Hematopoietic multipotent progenitor cell treated with erythropoietin and hydrocortisone succinate and interleukin-3 and kit ligand, for 6 days (in vitro differentiated cells): Measurements from ENCODE around the gene IVD.

ENCODE experiments used
- DNase-seq: peaks from one replicate; pipeline ENCODE4 v3.0.0-alpha.2; 2015

The IVD gene

GRCh38 chr15:40405501-40406381, at the start of gene IVD:
Gene IVD (plus strand): TSS chr15:40405795. CDS start chr15:40405828, 33 bp downstream.
- DNase-seq, result peak; percentile 99

DNA sequence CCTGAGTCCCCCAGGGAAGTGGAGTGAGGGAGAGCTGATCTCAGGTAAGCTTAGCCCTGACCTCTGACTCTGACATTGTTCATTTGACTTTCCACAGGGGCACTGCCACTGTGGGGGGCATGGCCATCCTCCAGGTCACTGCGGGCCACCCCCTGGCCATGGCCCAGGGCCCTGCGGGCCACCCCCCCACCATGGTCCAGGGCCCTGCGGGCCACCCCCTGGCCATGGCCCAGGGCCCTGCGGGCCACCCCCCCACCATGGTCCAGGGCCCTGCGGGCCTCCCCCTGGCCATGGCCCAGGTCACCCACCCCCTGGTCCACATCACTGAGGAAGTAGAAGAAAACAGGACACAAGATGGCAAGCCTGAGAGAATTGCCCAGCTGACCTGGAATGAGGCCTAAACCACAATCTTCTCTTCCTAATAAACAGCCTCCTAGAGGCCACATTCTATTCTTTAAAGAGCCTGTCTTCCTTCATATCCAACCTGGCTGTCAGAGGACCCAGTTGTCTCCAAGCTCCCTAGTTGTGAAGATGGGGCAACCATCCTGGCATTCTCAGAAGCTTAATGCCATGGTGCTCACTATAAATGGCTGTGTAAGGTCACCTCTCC, 49.5 kb upstream of the IVD start:
- DNase-seq, result no peak

DNA sequence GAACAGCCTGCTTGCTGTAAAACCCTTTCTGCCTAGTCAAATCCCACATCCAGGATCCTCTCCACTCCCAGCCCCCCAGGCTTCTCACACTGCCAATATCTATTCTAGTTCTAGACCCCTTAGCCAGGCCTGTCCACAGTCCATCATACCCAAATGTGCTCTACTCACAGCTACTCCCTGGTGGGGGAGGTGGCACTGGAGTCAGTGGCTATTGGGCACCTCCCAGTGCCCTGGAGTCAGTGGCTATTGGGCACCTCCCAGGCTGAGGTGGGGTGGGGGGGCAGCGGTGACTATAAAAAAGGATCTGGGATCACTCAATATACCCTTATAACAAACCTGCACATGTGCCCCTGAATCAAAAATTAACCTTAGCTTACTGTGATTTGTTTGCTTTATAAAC, 48.3 kb upstream of the IVD start:
- no peak for DNase-seq

GRCh38 chr15:40357723-40358470, 47.7 kb upstream of the IVD start, which contains the start of gene DISP2:
Gene DISP2 (plus strand): TSS chr15:40358219. CDS start chr15:40358322, 103 bp downstream.
- peak; percentile 93 for DNase-seq

DNA sequence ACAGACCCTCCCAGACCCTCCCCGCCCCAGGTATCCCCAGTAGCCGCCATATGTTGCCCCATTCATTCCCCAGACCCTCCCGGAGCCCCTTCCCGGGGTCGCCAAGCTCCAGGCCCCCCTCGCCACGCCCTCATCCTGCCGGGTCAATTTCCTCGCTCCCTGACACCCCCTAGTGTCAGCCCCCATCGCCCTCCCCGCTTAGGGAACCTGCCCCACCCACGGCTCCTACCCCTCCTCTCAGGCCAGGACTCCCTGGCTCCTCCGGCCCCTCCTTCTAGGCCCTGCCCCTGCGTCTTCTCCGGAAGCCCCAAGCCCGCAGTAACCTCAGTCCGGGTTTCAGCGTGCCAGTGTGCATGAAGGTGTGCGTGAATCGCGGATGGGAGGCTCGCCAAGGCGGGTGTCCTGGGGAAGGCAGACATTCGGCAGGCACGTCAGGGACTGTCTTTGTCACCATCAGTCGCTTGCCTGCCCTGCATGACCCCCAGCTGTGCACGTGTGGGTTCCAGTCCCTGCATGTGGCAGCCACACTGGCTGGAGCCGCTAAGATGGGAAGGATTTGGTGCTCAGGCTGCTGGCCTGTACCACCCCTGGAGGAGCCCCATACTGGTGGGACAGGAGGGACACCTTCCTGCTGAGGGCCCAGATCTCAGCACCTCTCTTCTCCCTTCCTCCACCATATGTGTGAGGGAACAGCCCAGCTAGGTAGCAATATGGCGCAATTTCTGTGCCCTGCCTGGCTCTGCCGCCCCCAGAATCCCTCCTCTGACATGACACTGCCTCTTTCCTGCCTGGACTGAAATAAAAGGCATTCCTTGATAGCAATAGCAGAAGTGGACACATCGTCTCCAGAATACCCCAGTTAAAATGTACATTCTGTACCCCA, 46.9 kb upstream of the IVD start:
- no peak for DNase-seq

- DNase-seq, result no peak
These were observed 45.6 kb upstream of the IVD start for GRCh38 chr15:40360015-40360414.

DNA sequence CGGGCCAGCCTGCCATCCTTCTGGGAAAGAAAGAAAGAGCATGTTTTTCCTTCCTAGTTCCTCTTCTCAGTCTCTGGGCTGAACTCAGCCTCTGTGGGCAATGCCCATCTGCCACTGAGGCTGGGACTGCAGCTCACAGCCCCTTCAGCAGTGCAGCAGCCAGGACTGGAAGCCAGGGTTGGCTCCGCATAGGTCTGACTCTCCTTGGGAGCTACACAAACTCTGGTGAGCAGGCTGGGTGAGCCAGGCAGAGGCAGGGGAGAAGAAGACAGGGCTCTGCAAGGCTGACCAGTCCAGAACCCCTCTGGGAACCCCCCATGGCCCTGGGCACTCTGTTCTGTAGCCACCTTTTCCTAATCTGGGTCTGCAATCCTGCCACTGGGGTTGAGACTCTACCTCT, 44.0 kb upstream of the IVD start:
- DNase-seq, result no peak

GRCh38 chr15:40363611-40364010, 42.0 kb upstream of the IVD start:
- no peak for DNase-seq

DNA sequence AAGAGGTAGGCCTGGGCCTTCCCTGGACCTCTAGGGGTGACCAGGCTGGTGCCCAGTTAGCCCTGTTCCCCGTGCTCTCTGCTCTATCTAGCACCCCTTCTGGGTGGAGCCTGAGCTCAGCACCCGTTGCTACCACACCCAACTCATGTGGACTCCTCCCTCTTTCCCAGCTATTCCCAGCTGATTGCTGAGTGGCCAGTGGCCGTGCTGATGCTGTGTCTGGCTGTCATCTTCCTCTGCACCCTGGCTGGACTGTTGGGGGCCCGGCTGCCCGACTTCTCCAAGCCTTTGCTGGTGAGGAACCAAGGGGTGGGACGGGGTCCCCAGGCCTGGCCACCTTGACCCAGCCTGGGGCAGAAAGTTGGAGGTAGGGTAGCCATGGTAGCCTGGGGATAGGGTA, 41.3 kb upstream of the IVD start:
- DNase-seq, result peak; percentile 58

DNA sequence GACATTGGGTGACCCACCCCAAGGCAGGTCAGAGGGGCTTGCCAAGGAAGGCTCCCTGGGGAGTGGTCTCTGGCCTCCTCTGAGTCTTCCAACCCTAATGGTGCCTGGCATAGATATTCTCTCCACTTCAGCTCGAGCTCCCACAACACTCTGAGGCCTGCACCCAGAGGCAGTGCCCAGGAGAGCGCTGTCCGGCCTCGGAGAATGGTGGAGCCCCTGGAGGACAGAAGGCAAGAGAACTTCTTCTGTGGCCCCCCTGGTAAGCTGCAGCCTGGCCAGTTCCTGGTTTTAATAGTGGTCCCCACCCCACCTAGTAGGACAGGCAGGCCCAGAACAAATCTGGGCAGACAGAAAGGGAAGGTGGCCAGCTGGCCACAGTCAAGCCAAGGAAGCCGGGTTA, 40.6 kb upstream of the IVD start:
- no peak for DNase-seq

DNA sequence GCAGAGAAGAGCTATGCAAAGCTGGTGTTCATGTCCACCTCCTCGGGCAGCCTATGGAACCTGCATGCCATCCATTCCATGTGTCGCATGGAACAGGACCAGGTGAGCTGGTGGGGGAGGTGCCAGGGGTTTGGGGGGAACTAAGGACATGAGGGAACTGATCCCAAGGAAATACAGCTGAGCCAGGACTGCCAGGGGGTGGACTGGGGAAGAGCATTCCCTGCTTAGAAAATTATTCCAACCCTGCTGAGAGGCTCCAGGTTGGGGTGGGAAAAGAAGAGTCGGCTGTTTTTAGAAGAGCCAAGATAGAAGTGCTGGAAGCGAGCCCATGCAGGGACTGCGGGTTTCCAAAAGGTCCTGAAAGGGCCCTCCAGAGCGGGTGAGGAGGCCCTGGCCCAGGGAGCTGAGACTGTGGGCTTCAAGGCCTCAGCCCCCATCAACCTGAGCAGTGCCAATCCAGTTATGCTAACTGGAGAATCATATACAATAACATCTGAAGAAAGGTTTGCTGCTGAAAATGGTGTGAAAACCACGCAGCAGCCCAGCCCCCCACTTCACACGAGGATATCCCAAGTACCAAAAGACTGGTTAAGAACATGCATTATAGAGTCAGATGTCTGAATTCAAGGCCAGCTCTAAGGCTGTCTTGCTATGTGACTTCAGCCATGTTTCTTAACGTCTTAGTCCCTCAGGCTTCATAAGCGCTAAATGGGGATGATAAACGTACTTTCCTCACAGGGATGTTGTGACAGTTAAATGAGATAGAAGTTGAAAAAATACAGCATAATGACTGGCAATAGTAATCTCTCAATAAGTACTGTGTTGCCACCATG, 39.8 kb upstream of the IVD start:
- no peak for DNase-seq

GRCh38 chr15:40366457-40367370, 38.9 kb upstream of the IVD start:
- peak; percentile 49 for DNase-seq

- DNase-seq, result no peak
These were observed 38.3 kb upstream of the IVD start for GRCh38 chr15:40367371-40367685.

GRCh38 chr15:40367686-40368611, 37.6 kb upstream of the IVD start:
- peak; percentile 96 for DNase-seq

DNA sequence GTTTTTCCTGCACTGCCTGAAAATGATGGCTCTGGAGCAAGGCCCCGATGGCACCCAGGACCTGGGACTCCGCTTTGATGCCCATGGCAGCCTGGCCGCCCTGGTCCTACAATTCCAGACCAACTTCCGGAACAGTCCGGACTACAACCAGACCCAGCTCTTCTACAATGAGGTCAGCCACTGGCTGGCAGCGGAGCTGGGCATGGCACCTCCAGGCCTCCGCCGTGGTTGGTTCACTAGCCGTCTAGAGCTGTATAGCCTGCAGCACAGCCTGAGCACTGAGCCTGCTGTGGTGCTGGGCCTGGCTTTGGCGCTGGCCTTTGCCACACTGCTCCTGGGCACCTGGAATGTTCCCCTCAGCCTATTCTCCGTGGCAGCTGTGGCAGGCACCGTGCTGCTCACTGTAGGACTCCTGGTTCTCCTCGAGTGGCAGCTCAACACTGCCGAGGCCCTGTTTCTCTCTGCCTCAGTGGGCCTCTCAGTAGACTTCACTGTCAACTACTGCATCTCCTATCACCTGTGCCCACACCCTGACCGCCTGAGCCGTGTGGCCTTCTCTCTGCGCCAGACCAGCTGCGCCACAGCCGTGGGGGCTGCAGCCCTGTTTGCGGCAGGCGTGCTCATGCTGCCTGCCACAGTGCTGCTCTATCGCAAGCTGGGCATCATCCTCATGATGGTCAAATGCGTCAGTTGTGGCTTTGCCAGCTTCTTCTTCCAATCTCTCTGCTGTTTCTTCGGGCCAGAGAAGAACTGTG, 36.7 kb upstream of the IVD start:
- no peak for DNase-seq

GRCh38 chr15:40369474-40369869, 36.1 kb upstream of the IVD start:
- no peak for DNase-seq

DNA sequence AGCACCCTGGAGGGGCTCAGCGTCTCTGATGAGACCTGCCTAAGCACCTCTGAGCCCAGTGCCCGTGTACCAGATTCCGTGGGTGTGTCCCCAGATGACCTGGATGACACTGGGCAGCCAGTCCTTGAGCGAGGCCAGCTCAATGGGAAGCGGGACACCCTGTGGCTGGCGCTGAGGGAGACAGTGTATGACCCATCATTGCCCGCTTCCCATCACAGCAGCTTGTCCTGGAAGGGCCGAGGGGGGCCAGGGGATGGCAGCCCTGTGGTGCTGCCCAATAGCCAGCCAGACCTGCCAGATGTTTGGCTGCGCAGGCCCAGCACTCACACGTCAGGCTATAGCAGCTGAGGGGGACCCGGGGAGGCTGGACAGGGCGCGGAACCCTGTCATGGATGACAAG, 35.6 kb upstream of the IVD start:
- DNase-seq, result no peak

DNA sequence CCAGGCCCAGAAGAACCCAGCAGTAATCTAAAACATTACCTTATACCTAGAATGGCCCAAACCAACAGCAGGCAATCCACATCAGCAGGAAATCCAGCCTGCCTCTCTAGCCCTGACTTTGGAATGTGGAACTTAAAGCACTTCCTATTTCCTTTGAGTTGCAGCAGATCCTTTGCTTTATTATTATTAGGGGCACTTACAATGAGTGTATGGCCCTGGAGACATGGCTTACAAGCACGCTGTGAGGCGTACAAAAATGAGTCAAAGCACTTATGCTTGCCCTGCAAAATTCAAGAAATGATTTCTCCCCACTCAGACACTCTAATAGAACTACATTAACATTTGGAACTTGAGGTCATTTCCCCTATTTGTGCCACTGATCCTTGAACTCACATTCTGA, 32.6 kb upstream of the IVD start:
- no peak for DNase-seq

- DNase-seq, result no peak
These were observed 28.0 kb upstream of the IVD start for GRCh38 chr15:40377606-40378005.
